MM.1S (cell line): ENCODE results near the gene MSGN1.

Source experiments
- DNase-seq: peaks from one replicate; pipeline ENCODE4 v3.0.0-alpha.2; 2015
- H2AFZ ChIP-seq: fragments of 300-600 bp; sonication (generic); 2 replicates; pipeline ENCODE4 v1.6.0; 2016; ENCODE audit warnings: antibody characterized with exemption, low read length
- H3F3A ChIP-seq: fragments of 300-600 bp; sonication (generic); 2 replicates; pipeline ENCODE4 v1.6.1; 2016; ENCODE audit warnings: mild to moderate bottlenecking, antibody characterized with exemption, low read length, moderate library complexity, mixed read lengths; ENCODE audit not compliant: insufficient read depth
- H3K27ac ChIP-seq: fragments of 300-600 bp; sonication (generic); 2 replicates; pipeline ENCODE4 v1.5.1; 2016; ENCODE audit warnings: mild to moderate bottlenecking, low read length
- H3K27me3 ChIP-seq: fragments of 300-600 bp; sonication (generic); replicated peaks from 2 replicates; pipeline ENCODE4 v1.6.0; 2016; ENCODE audit warnings: low read length; ENCODE audit not compliant: insufficient read depth
- H3K36me3 ChIP-seq: fragments of 300-600 bp; sonication (generic); replicated peaks from 2 replicates; pipeline ENCODE4 v1.6.1; 2016; ENCODE audit warnings: mild to moderate bottlenecking, low read length, mixed read lengths; ENCODE audit not compliant: insufficient read depth
- H3K4me1 ChIP-seq: fragments of 300-600 bp; sonication (generic); 2 replicates; pipeline ENCODE4 v1.6.1; 2016; ENCODE audit warnings: low read length, mixed read lengths
- H3K4me2 ChIP-seq: fragments of 300-600 bp; sonication (generic); 2 replicates; pipeline ENCODE4 v1.6.0; 2016; ENCODE audit warnings: low read depth, low read length
- H3K4me3 ChIP-seq: fragments of 300-600 bp; sonication (generic); 2 replicates; pipeline ENCODE4 v1.5.1; 2016; ENCODE audit warnings: low read length, mixed read lengths
- H3K79me2 ChIP-seq: fragments of 300-600 bp; sonication (generic); 2 replicates; pipeline ENCODE4 v1.6.1; 2016; ENCODE audit warnings: mixed run types, low read length, mixed read lengths
- H3K9ac ChIP-seq: fragments of 300-600 bp; sonication (generic); 2 replicates; pipeline ENCODE4 v1.6.1; 2016; ENCODE audit warnings: low read length, mixed read lengths
- H3K9me2 ChIP-seq: fragments of 300-600 bp; sonication (generic); replicated peaks from 2 replicates; pipeline ENCODE4 v1.6.1; 2016; ENCODE audit warnings: mild to moderate bottlenecking, low read length, mixed read lengths; ENCODE audit not compliant: insufficient read depth
- H3K9me3 ChIP-seq: fragments of 300-600 bp; sonication (generic); replicated peaks from 2 replicates; pipeline ENCODE4 v1.6.1; 2016; ENCODE audit warnings: mild to moderate bottlenecking, low read length, mixed read lengths; ENCODE audit not compliant: insufficient read depth
- H4K20me1 ChIP-seq: fragments of 300-600 bp; sonication (generic); 2 replicates; pipeline ENCODE4 v1.6.1; 2016; ENCODE audit warnings: mild to moderate bottlenecking, low read length, moderate library complexity, mixed read lengths; ENCODE audit not compliant: insufficient read depth
- CTCF ChIP-seq: fragments of 300-600 bp; sonication (generic); IDR thresholded peaks from 2 replicates; pipeline ENCODE4 v1.5.1; 2016; ENCODE audit warnings: antibody characterized with exemption, low read length, mixed read lengths
- EZH2 ChIP-seq: fragments of 300-600 bp; sonication (generic); optimal IDR thresholded peaks from 2 replicates; pipeline ENCODE3; 2017; ENCODE audit warnings: low read depth, mild to moderate bottlenecking, antibody characterized with exemption, low read length, mixed read lengths
- EZH2phosphoT487 ChIP-seq: fragments of 300-600 bp; sonication (generic); IDR thresholded peaks from 2 replicates; pipeline ENCODE4 v1.6.1; 2018; ENCODE audit warnings: antibody characterized with exemption, low read length

Gene MSGN1

GRCh38 chr2:17793803-17794354, 22.4 kb upstream of the MSGN1 start:
- Histone ChIP-seq H3K9me3 (no peaks in the 10 kb centered on the region), H3F3A (0 out of 2 replicates have a peak, but pooled peaks cover 3% of the 10 kb centered on the region), H3K9ac (no peak overlapping the region), H3K36me3 (no peaks in the 10 kb centered on the region), H3K79me2 (no peaks in the 10 kb centered on the region), H3K4me3 (no peak overlapping the region), H3K4me2 (no peak overlapping the region), H2AFZ (no peak overlapping the region), H3K9me2 (no peaks in the 10 kb centered on the region), H3K27me3 (no peaks in the 10 kb centered on the region), H4K20me1 (no peaks in the 10 kb centered on the region), H3K4me1 (peaks cover 7% of the 10 kb centered on the region), H3K27ac (no peak overlapping the region)
- TF ChIP-seq CTCF (no peak), EZH2 (no peak), EZH2phosphoT487 (no peak)
- DNase-seq: no peak

- Histone ChIP-seq H3F3A (0 out of 2 replicates have a peak, but pooled peaks cover 3% of the 10 kb centered on the region), H3K27me3 (no peaks in the 10 kb centered on the region), H3K9ac (no peak overlapping the region), H3K36me3 (no peaks in the 10 kb centered on the region), H3K4me1 (peaks cover 7% of the 10 kb centered on the region), H3K4me2 (no peak overlapping the region), H3K9me2 (no peaks in the 10 kb centered on the region), H4K20me1 (no peaks in the 10 kb centered on the region), H2AFZ (no peak overlapping the region), H3K79me2 (no peaks in the 10 kb centered on the region), H3K9me3 (no peaks in the 10 kb centered on the region), H3K27ac (no peak overlapping the region), H3K4me3 (no peak overlapping the region)
- no peak for DNase-seq
- TF ChIP-seq EZH2 (no peak), CTCF (no peak), EZH2phosphoT487 (no peak)
These were observed 21.0 kb upstream of the MSGN1 start for GRCh38 chr2:17795309-17795708.

- DNase-seq: no peak
- no peaks in the 10 kb centered on the region for H4K20me1 ChIP-seq
These were observed 17.9 kb upstream of the MSGN1 start for GRCh38 chr2:17798338-17798737.

More at GRCh38 chr2:17798338-17798737, 17.9 kb upstream of the MSGN1 start:
- Histone ChIP-seq H3K9me2 (no peaks in the 10 kb centered on the region), H3K36me3 (no peaks in the 10 kb centered on the region), H3K79me2 (no peaks in the 10 kb centered on the region), H3K9ac (no peak overlapping the region), H3K4me3 (no peak overlapping the region), H3K4me2 (no peak overlapping the region), H3K9me3 (no peaks in the 10 kb centered on the region), H2AFZ (no peak overlapping the region), H3K27me3 (no peaks in the 10 kb centered on the region), H3F3A (no peaks in the 10 kb centered on the region), H3K4me1 (no peaks in the 10 kb centered on the region), H3K27ac (no peak overlapping the region)
- TF ChIP-seq EZH2 (no peak), CTCF (no peak), EZH2phosphoT487 (no peak)
